Type B pancreatic cell (in vitro differentiated cells): ENCODE measurements around the gene USP5. TPM values are rescaled to one million over a fixed set of nuclear protein-coding genes. Genes with fewer than 3 reads are reported as not detected.

ENCODE experiments used
- DNase-seq: peaks from one replicate; pipeline ENCODE4 v3.0.0; 2021; ENCODE audit warnings: mixed read lengths; ENCODE audit not compliant: unreplicated experiment; ENCODE audit errors: extremely low spot score
- H3K27ac Mint-ChIP-seq: 2 replicates; pipeline ENCODE4 v1.8.0; 2021; ENCODE audit warnings: mild to moderate bottlenecking, mixed read lengths
- H3K27me3 Mint-ChIP-seq: 2 replicates; pipeline ENCODE4 v1.8.0; 2021; ENCODE audit warnings: mixed read lengths
- H3K36me3 Mint-ChIP-seq: 2 replicates; pipeline ENCODE4 v1.8.0; 2021; ENCODE audit warnings: mixed read lengths
- H3K4me1 Mint-ChIP-seq: one replicate; pipeline ENCODE4 v1.8.0; 2021; ENCODE audit warnings: mixed read lengths; ENCODE audit not compliant: unreplicated experiment
- H3K4me3 Mint-ChIP-seq: 2 replicates; pipeline ENCODE4 v1.8.0; 2021; ENCODE audit warnings: mild to moderate bottlenecking, mixed read lengths
- H3K9me3 Mint-ChIP-seq: 2 replicates; pipeline ENCODE4 v1.8.0; 2021; ENCODE audit warnings: mixed read lengths
- CTCF ChIP-seq: fragments of 200-600 bp; sonication (generic); conservative IDR thresholded peaks from 2 replicates; pipeline ENCODE4 v1.5.0; 2021; ENCODE audit warnings: antibody characterized with exemption, mild to moderate bottlenecking
- total RNA-seq: library from RNA; stranded (reverse); gene quantifications from 2 replicates; pipeline ENCODE4 v1.2.1, GENCODE V29; 2021; ENCODE audit warnings: low replicate concordance

The USP5 gene
- total RNA-seq, 1 donor from 2014 or later = 121 TPM

DNA sequence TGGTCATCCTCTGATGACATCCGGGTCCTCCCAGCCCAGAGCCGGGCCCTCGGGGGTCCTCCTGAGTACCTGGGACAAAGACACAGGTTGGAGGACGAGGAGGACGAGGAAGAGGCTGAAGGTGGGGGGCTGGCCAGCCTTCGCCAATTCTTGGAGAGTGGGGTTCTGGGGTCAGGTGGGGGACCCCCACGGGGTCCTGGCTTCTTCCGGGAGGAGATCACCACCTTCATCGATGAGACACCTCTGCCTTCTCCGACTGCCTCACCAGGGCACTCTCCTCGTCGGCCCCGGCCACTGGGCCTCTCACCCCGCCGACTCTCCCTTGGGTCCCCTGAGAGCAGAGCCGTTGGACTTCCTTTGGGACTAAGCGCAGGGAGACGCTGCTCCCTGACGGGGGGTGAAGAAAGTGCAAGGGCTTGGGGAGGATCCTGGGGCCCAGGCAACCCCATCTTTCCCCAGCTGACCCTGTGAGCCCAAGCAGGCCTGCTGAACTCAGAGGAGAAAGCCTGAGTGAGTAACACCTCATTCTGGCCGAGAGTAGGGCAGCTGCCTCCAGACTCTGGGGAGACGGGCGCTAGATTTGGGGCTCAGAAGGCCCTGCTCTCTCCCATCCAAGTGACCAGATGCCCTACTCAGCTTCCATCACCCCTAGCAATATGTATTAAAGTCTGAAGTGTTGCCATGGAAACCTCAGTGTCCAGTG lies 25.1 kb upstream of the USP5 start:
- no peak for TF ChIP-seq CTCF
- Mint-ChIP-seq H3K9me3 (no peaks in the 10 kb centered on the region), H3K4me3 (peak overlapping the region; percentile 90), H3K27me3 (peaks cover 43% of the 10 kb centered on the region), H3K27ac (peak overlapping the region; percentile 79), H3K4me1 (peaks cover 28% of the 10 kb centered on the region), H3K36me3 (peaks cover 10% of the 10 kb centered on the region)
- DNase-seq = no peak

DNA sequence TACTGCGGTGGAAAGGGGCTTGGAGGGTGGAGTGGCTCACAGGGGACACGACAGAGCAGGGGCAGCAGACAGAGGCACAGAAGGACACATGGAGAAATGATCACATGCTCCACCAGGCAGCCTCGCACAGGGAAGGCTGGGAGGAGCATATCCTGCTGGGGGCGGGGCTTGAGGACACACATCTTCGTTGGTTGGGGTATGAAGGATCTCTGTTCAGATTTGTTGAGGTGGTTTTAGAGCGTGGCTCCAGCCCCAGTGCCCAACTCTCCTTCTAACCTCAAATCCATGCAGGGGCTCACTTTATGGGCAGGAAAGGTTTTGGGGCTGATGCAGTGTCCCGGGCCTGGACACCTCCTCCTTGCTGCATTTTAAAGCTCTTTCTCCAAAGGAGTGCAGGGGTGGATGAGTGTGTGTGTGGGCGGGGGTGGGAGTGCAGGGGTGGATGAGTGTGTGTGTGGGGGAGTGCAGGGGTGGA lies 24.5 kb upstream of the USP5 start:
- no peak for DNase-seq
- Mint-ChIP-seq H3K27me3 (peaks cover 40% of the 10 kb centered on the region), H3K27ac (peak overlapping the region; percentile 79), H3K4me3 (peak overlapping the region; percentile 90), H3K9me3 (no peaks in the 10 kb centered on the region), H3K36me3 (peaks cover 13% of the 10 kb centered on the region), H3K4me1 (peaks cover 28% of the 10 kb centered on the region)
- TF ChIP-seq CTCF = no peak

GRCh38 chr12:6827982-6828780 lies 23.8 kb upstream of the USP5 start, which contains the start of gene P3H3:
Gene P3H3, plus strand, starts transcription at chr12:6828407. Its CDS starts 34 bp downstream, at chr12:6828441.
- Mint-ChIP-seq H3K27ac (peak within 1 kb of the TSS; percentile 90), H3K4me3 (peak within 1 kb of the TSS; percentile 98), H3K9me3 (no peaks in the 10 kb centered on the region), H3K27me3 (peaks cover 33% of the 10 kb centered on the region), H3K4me1 (peaks cover 22% of the 10 kb centered on the region), H3K36me3 (peaks cover 13% of the 10 kb centered on the region)
- TF ChIP-seq CTCF = peak; percentile 16
- DNase-seq = no peak

DNA sequence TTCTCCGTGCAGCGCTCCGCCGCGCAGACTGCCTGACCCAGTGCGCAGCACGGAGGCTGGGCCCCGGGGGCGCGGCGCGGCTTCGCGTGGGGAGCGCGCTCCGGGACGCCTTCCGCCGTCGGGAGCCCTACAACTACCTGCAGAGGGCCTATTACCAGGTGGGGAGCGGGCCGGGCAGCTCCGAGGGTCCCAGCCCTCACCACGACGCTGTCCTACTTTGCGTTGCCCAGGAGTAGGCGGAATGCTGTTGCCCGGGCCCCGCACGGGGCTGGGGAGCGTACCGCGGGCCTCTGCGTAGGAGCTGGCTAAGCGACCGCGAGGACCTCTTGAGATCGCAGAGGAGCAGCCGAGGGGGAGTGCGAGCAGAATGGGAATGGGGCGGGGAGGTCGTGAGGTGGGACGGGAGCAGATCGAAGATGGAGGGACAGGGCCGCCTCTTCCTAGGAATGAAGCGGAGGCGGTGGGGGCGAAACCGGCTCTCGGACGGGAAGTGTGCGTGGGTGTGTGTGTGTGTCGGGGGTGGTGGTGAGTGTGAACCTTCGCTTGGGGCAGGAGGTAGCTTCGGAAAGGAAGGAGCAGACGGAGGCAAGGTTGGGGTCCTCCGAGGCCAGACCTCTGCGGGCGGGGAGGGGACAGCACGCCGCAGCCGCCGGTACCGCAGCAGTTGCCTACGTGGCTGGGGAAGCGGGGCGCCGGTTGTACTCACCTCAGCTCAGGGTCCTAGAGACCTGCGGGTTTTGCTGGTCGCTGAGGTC lies 23.0 kb upstream of the USP5 start:
- no peak for DNase-seq
- Mint-ChIP-seq H3K4me3 (peak overlapping the region; percentile 98), H3K27me3 (peaks cover 31% of the 10 kb centered on the region), H3K9me3 (no peaks in the 10 kb centered on the region), H3K27ac (peak overlapping the region; percentile 90), H3K36me3 (peaks cover 13% of the 10 kb centered on the region), H3K4me1 (peaks cover 20% of the 10 kb centered on the region)
- no peak for TF ChIP-seq CTCF

DNA sequence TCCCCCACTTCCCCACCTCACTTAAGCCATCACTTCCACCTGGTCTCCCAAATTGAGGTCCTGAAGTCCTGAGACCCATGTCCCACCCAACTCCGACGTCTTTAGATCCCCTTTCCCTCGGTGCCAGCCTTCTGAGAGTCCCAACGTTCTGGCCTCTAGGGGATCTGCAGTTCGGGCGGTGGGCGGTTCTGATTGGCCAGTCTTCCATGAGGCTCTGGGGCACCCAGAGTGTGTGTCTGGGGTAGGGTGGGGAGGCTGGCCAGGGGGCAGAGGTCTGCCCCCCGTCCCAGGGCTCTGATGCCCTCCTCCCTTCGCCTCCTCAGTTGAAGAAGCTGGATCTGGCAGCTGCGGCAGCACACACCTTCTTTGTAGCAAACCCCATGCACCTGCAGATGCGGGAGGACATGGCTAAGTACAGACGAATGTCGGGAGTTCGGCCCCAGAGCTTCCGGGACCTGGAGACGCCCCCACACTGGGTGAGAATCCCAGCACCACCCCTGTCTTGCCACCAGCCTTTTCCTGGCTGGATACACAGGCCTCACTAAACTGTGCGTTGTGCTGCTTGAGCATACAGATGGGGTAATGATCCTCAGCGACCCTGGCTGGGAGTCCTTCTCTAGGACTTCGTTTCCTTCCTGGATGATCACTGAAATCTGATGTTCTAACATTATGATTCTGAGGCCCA lies 22.3 kb upstream of the USP5 start:
- no peak for DNase-seq
- H3K27ac Mint-ChIP-seq = peak overlapping the region; percentile 90
- H3K9me3 Mint-ChIP-seq = no peaks in the 10 kb centered on the region
- H3K36me3 Mint-ChIP-seq = peaks cover 17% of the 10 kb centered on the region
- peak overlapping the region; percentile 98 for H3K4me3 Mint-ChIP-seq
- peaks cover 26% of the 10 kb centered on the region for H3K27me3 Mint-ChIP-seq
- H3K4me1 Mint-ChIP-seq = peaks cover 20% of the 10 kb centered on the region
- peak; percentile 47 for TF ChIP-seq CTCF
